ENCODE results near the gene KLHL35. TPM values are rescaled to one million over a fixed set of nuclear protein-coding genes. Genes with fewer than 3 reads are reported as not detected.
"Not testable (repeated sequence)": the region's sequence is repeated elsewhere in the genome, so short reads cannot be mapped to it uniquely, and the experiment has no call there.

KLHL35 gene
- polyA plus RNA-seq, 3 donors = 0.56 to 2.3 (median 0.65) TPM

DNA sequence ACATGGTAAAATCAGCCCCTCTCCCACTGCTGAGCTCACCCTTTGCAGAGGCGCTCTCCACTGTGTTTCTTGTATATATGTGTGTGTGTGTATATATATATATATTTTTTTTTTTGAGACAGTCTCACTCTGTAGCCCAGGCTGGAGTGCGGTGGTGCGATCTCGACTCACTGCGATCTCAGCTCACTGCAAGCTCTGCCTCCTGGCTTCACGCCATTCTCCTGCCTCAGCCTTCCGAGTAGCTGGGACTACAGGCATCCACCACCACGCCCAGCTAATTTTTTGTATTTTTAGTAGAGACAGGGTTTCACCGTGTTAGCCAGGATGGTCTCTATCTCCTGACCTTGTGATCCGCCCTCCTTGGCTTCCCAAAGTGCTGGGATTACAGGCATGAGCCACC, 19.9 kb downstream of the KLHL35 start:
- 78 to 91% (median 84%) methylated on average over 10 of the region's 10 CpGs for WGBS, 3 donors

DNA sequence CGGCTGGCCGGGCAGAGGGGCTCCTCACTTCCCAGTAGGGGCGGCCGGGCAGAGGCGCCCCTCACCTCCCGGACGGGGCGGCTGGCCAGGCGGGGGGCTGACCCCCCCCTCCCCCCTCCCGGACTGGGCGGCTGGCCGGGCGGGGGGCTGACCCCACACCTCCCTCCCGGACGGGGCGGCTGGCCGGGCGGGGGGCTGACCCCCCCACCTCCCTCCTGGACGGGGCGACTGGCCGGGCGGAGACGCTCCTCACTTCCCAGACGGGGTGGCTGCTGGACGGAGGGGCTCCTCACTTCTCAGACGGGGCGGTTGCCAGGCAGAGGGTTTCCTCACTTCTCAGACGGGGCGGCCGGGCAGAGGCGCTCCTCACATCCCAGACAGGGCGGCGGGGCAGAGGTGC, 23.0 kb downstream of the KLHL35 start:
- not testable (repeated sequence) for H3K27ac ChIP-seq (ENCODE audit: low read depth, low read length)
- 89 to 95% (median 91%) methylated on average over 13 to 27 of the region's 33 CpGs for WGBS, 3 donors

More for the DNA sequence above, 19.9 kb downstream of the KLHL35 start:
- H3K27ac ChIP-seq (ENCODE audit: low read depth, low read length) = not testable (repeated sequence)

GRCh38 chr11:75408957-75409219, 24.1 kb downstream of the KLHL35 start:
- no peak overlapping the region for H3K27ac ChIP-seq (ENCODE audit: low read depth, low read length)
- 92 to 95% (median 92%) methylated on average over 2 of the region's 2 CpGs for WGBS, 3 donors

GRCh38 chr11:75406338-75406777, 26.6 kb downstream of the KLHL35 start:
- 23 to 33% (median 31%) methylated on average over 1 of the region's 1 CpG for WGBS, 3 donors
- no peak overlapping the region for H3K27ac ChIP-seq (ENCODE audit: low read depth, low read length)

GRCh38 chr11:75403983-75404658, 28.9 kb downstream of the KLHL35 start:
- H3K27ac ChIP-seq (ENCODE audit: low read depth, low read length) = no peak overlapping the region
- 79 to 89% (median 82%) methylated on average over 15 of the region's 15 CpGs for WGBS, 3 donors

GRCh38 chr11:75403037-75403436, 30.0 kb downstream of the KLHL35 start:
- H3K27ac ChIP-seq (ENCODE audit: low read depth, low read length) = no peak overlapping the region
- WGBS, 3 donors = 52 to 79% (median 76%) methylated on average over 1 of the region's 1 CpG

DNA sequence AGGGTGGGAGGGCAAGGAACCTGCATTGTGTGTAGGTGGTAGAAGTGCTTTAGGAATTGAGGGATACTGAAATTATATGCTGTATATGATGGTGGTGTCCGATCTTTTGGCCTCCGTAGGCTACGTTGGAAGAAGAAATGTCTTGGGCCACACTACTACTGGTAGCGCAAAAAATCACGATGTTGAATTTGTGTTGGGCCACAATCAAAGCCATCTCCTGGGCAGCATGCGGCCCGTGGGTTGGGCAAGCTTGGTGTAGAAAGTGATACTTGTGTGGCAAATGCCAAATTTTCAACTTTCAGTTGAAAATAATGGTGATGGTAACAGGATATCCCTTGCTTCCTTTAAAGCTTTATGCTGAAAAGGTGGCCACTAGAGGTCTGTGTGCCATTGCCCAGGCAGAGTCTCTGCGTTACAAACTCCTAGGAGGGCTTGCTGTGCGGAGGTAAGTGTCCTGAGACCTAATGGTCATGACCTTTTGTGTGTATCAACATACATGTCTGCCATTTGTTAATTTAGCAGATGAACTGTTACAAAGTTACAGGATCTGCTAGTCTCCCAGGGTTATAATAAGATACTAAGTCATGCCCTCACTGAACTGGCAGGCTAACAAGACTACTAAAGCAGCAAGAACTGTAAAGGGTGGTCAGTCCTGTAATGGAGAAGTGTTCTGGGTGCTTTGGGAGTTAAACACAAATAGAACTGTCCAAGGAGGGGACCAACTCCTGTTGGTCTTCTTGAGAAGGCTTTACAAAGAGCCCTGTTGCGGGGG, 30.8 kb downstream of the KLHL35 start:
- H3K27ac ChIP-seq (ENCODE audit: low read depth, low read length) = no peak overlapping the region
- 80 to 84% (median 82%) methylated on average over 10 of the region's 10 CpGs for WGBS, 3 donors

DNA sequence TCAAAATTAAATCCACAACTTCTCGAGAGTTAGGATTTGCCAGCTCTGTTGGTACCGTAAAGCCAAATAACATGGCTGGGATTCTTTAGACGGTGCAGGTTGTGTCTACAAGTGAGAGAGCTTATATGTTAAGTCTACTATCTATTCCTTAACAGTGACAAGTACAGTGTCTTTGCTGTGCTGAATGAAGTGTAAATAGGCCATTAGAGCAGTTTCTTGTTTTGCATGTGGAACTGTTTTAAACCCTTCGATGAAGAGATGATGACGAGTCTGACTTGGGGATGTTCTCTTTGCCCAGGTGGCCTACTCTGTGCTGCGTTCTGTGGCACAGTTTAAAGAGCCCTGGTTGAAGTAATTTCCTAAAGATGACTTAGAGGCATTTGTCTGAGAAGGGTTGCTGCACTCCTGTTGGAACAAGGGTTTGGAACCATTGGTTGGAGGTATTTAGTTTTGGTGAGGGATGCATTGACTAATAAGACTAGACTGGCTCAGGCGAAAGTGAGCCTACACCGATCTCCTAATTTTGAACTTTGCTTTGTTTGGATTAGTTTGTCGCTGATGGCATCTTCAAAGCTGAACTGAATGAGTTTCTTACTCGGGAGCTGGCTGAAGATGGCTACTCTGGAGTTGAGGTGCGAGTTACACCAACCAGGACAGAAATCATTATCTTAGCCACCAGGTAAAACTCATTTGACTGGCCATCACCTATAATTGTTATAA, 32.7 kb downstream of the KLHL35 start:
- WGBS, 3 donors = 10 to 13% (median 11%) methylated on average over 11 of the region's 11 CpGs
- no peak overlapping the region for H3K27ac ChIP-seq (ENCODE audit: low read depth, low read length)

GRCh38 chr11:75399344-75400145, 33.5 kb downstream of the KLHL35 start, which contains the start of gene RPS3:
TSS of gene RPS3 (plus strand) at chr11:75399518. CDS start at chr11:75399548, 30 bp downstream.
- 0 to 1% (median 0%) methylated on average over 55 of the region's 55 CpGs for WGBS, 3 donors
- peak within 1 kb of the TSS; percentile 36 for H3K27ac ChIP-seq (ENCODE audit: low read depth, low read length)

DNA sequence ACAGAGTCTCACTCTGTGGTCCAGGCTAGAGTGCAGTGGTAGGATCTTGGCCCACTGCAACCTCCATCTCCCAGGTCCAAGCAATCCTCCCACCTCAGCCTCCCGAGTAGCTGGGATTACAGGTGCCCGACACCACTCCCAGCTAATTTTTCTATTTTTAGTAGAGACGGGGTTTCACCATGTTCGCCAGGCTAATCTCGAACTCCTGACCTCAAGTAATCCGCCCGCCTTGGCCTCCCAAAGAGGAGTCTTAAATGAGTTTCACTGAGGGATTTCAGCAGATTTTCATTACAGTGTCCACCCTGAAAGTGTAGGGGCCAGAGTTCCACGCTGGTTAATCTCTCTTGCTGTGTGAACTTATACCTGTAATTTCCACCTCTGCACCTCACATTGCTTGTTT, 34.1 kb downstream of the KLHL35 start:
- WGBS, 3 donors = 70 to 78% (median 77%) methylated on average over 8 of the region's 8 CpGs
- no peak overlapping the region for H3K27ac ChIP-seq (ENCODE audit: low read depth, low read length)

DNA sequence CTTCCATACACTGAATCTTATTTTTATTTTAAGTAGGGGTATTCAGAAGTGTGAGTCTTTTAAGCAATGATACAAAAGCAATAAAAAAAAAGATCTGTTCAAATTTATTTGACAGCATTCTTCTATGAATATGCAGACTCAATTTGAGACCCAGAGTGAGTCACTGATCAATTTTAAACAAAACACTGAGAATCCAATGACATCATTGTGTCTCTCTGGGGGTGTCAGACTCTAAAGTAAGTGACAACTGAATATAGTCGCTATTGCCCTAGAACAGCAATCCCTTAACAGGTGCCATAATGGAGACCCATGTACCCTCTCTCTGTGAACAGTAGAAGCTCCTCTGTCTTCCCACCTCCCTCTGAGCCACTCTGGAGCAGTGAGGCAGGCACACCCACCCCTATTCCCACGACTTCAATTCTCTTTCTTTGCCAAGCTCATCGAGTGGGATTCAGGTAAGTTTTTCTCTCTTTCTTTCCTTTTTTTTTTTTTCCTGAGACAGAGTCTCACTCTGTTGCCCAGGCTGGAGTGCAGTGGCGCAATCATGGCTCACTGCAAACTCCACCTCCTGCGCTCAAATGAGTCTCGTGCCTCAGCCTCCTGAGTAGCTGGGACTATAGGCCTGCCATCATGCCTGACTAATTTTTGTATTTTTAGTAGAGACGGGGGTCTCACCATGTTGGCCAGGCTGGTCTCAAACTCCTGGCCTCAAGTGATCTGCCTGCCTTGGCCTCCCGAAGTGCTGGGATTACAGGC, 38.7 kb downstream of the KLHL35 start:
- no peak overlapping the region for H3K27ac ChIP-seq (ENCODE audit: low read depth, low read length)
- 76 to 85% (median 83%) methylated on average over 8 of the region's 8 CpGs for WGBS, 3 donors

DNA sequence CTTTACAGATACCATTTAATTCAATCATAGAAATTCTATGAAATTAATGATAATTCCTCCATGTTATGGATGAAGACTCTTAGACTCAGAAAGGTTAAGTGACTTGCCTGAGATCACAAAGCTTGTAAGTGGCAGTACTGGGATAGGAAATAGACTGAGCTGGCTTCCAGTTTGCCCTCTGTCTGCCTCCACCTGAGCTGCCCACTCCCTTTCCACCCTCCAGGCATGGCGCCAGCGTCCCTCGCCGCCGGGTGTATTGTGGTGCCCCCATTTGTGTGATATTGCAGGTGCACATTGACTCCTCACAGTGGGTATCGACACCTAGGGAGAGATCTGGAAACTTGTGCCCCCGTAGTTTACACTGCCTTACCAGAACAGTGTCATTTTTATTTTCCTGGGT, 43.1 kb downstream of the KLHL35 start:
- 87 to 92% (median 90%) methylated on average over 7 of the region's 7 CpGs for WGBS, 3 donors
- H3K27ac ChIP-seq (ENCODE audit: low read depth, low read length) = no peak overlapping the region

- no peak overlapping the region for H3K27ac ChIP-seq (ENCODE audit: low read depth, low read length)
- WGBS, 3 donors = 74 to 75% (median 75%) methylated on average over 11 of the region's 11 CpGs
Measured at GRCh38 chr11:75389276-75389605, 43.8 kb downstream of the KLHL35 start.

- 28 to 29% (median 29%) methylated on average over 9 of the region's 9 CpGs for WGBS, 3 donors
- H3K27ac ChIP-seq (ENCODE audit: low read depth, low read length) = no peak overlapping the region
Measured at GRCh38 chr11:75388386-75389275, 44.4 kb downstream of the KLHL35 start.

DNA sequence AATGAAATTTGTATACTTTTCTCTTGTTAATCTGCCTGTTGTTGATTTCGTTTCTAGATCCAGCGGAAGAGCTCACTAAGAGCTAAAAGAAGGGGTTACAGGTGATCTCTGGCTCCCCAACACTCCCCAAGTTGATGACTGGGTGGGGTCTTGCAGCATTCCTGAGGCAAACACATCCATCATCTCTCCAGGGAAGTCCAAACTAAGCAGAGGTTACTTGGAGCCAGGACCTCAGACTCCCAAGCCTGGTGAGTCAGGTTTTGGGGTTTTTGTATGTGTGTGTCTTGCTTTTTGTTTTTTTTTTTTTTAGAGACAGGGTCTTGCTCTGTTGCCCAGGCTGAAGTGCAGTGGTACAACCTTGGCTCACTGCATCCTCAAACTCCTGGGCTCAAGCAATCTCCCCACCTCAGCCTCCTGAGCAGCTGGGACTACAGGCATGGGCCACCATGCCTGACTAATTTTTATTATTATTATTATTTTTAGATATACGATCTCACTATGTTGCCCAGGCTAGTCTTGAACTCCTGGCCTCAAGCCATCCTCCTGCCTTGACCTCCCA, 45.2 kb downstream of the KLHL35 start:
- WGBS, 3 donors = 70 to 76% (median 71%) methylated on average over 3 of the region's 3 CpGs
- no peak overlapping the region for H3K27ac ChIP-seq (ENCODE audit: low read depth, low read length)

DNA sequence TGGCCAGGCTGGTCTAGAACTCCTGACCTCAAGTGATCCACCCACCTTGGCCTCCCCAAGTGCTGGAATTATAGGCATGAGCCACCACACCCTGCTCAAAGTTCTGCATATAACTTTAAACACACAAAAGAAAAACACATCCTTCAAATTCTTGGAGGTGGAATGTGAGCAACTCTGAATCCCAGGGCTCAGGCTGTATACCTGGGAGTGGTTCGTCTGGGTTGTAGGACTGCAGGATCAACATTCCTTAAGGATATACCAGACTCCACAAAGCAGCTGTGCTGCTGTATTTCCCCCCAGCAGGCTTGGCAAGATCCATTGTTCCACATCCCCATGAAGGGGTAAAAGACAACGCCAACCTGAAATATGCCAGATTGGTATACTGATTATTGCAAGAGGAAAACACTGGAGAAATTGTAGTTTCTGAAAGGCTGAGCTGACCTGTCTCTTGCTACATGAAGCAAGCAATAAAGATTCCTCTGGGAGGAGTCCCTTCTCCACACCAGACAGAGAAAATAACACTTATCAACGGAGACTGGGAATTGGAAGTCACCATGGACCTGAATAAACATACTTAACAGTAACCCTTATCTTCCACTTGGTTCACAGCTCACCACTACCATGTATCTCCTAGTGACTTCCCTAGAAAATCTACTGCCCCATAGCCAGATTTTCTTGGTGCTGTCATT, 45.9 kb downstream of the KLHL35 start:
- WGBS, 3 donors = 60 to 74% (median 69%) methylated on average over 3 of the region's 3 CpGs
- no peak overlapping the region for H3K27ac ChIP-seq (ENCODE audit: low read depth, low read length)
